GM19351 (cell line): ENCODE data around the gene PCDHGA1.
A peak's percentile ranks its signal among the peaks of the same experiment; 100 is the strongest.

Source experiments
- ATAC-seq: cut with Tn5 transposase; IDR thresholded peaks from one replicate; pipeline ENCODE4 v1.9.1; 2021; ENCODE audit warnings: mild to moderate bottlenecking, moderate library complexity; ENCODE audit not compliant: unreplicated experiment

The PCDHGA1 gene

GRCh38 chr5:141524604-141525597, 194.6 kb downstream of the PCDHGA1 start:
- ATAC-seq: peak; percentile 79

GRCh38 chr5:141525653-141526052, 195.3 kb downstream of the PCDHGA1 start:
- no peak for ATAC-seq

GRCh38 chr5:141527426-141527825, 197.1 kb downstream of the PCDHGA1 start:
- ATAC-seq: no peak

GRCh38 chr5:141528291-141528984, 198.1 kb downstream of the PCDHGA1 start:
- ATAC-seq: no peak

DNA sequence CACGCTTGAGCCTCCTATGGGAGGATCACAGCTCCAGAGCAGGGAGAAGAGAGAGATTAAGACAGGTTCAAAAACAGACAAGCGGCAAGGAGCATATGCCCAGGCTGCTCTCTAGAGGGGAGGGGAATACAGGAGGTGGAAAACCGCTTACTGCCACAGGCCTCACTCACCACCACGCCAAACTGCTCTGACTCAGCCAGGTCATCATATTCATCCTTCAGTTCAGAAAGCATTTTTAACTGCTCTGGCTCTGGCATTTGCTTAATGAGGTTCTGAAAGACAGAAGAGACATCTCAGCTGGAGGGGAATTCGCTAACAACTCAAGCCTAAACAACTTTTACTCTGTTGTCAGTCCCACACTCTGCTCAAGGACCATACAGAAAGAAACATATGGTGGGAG, 198.7 kb downstream of the PCDHGA1 start:
- ATAC-seq: no peak

DNA sequence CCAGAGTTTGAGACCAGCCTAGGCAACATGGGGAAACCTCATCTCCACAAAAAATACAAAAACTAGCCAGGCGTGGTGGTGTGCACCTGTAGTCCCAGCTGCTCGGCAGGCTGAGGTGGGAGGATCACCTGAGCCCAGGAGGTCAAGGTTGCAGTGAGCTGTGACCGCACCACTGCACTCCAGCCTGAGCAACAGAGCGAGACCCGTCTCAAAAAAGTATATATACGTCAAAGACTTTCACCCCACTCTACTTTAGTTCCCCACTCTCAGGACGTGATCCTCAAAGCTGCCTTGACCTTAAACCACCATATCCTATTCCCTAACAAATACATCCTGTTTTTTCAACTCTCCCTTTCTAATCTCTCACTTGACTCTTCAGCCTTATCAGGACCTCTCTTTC, 199.6 kb downstream of the PCDHGA1 start:
- peak; percentile 73 for ATAC-seq

- no peak for ATAC-seq
Observed at GRCh38 chr5:141532726-141533125, 202.4 kb downstream of the PCDHGA1 start.

- ATAC-seq: no peak
Observed at GRCh38 chr5:141533897-141534296, 203.6 kb downstream of the PCDHGA1 start.

DNA sequence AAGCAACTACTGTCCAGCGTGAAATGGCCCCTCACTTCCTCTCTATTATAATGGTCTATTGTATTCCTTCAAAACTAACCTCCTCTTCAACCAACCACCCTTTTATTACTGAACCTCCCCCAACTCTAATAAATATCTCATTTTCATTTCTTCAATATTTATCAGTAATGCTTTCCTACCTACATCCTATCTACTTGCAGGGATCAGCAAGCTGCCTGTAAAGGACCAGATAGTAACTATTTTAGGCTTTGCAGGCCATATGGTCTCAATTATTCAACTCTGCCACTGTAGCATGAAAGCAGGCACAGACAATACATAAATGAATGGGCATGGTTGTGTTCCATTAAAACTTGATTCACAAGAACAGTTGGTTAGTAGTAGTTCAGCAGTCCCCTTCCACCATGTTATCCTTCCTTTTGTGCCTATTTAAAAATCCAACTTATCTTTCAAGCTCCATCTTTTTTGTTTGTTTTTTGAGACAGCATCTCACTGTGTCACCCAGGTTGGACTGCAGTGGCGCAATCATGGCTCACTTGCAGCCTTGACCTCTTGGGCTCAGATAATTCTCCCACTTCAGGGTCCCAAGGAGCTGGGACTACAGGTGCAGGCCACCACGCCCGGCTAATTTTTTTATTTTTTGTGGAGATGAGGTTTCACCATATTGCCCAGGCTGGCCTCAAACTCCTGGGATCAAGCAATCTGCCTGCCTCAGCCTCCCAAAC, 204.3 kb downstream of the PCDHGA1 start:
- no peak for ATAC-seq

GRCh38 chr5:141543053-141543452, 212.7 kb downstream of the PCDHGA1 start:
- no peak for ATAC-seq

DNA sequence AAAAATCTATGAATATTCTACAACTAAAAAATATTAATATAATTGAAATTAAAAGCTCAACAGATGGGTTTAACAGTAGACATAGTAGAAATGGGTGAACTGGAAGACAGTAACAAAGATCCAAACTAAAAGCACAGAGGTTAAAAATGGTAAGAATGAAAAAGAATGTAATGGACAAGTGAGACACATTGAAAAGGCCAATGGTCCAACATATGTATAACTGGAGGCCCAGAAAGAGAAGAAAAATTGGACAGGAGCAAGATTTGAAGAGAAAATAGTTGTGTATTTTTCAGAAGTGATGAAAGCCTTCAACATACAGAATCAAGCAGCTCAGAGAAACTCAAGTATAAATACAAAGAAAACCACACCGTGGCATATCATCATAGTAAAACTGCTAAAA, 217.2 kb downstream of the PCDHGA1 start:
- no peak for ATAC-seq

DNA sequence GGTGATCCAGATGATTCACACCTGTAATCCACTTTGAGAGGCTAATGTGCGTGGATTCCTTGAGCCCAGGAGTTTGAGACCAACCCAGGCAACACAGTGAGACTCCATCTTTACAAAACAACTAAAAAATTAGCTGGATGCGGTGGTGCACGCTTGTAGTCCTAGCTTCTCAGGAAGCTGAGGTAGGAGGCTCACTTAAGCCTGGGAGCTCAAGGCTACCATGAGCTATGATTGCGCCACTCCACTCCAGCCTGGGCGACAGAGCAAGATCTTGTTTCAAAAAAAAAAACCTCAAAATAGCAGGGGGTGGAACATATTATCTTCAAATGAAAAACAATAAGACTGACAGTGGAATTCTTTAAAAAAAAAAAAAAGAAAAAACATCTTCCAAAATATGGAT, 217.6 kb downstream of the PCDHGA1 start:
- no peak for ATAC-seq

- ATAC-seq: peak; percentile 88
Observed at GRCh38 chr5:141557681-141558136, 227.4 kb downstream of the PCDHGA1 start.

GRCh38 chr5:141558150-141558549, 227.8 kb downstream of the PCDHGA1 start:
- ATAC-seq: peak; percentile 9

GRCh38 chr5:141559461-141559860, 229.1 kb downstream of the PCDHGA1 start:
- ATAC-seq: no peak

DNA sequence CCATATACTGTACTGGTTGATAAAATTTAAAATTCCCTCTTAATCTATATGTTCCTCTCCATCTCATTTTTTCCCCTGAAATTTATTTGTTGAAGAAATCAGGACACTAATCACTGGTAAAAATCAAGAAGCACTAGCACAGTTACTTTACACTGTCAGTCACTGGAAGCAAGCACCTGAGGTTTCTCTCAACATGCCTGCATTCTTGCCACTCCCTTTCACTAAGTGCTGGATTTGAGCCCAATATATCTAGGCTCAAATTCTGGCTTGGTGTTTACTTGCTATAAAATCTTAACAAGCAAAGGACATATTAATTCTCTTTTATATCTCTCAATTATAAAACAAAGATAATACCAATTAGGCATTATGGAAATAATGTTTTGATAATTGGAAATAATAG, 229.8 kb downstream of the PCDHGA1 start:
- no peak for ATAC-seq

DNA sequence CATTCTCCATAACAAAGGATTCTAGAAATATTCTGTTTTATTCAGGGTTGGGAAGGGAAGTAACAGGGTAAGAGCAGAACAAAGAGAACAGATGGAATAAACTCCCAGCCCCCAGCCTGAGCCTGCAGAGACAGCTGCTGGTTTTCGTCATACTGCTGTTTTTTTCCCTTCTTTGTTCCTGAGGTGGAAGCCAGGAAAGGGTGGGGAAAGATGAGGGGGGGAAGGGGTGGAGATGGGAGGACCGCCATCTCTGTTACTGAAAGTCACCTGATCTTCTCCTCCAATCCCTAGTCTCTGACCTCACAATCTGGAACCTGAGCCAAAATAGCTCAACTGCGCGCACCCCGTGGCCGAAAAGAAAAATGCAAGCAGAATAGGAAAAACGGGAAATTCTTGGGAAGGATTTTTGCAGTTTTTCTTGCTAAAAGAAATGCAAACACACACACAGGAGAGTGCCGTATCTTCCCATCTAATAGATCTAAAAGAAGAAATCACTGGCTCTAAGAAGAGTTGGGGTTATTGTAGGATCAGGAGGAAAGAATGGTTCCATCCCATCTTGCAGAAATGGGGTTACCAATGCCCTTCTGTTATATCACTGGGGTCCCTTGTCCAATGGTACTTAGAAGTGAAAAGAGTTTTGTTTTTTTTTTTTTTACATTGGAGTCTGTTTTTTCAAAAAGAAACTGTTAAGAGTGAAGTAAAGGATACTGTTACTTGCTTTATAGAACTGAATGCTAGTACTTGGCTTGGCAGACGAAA, 230.6 kb downstream of the PCDHGA1 start:
- no peak for ATAC-seq
